ENCODE results near the gene CYP11A1.

- TF ChIP-seq EZH2phosphoT487 (IDR thresholded peaks at IDR 0.05; ENCODE audit: borderline replicate concordance): no peak
- TF ChIP-seq, protein P1, sequence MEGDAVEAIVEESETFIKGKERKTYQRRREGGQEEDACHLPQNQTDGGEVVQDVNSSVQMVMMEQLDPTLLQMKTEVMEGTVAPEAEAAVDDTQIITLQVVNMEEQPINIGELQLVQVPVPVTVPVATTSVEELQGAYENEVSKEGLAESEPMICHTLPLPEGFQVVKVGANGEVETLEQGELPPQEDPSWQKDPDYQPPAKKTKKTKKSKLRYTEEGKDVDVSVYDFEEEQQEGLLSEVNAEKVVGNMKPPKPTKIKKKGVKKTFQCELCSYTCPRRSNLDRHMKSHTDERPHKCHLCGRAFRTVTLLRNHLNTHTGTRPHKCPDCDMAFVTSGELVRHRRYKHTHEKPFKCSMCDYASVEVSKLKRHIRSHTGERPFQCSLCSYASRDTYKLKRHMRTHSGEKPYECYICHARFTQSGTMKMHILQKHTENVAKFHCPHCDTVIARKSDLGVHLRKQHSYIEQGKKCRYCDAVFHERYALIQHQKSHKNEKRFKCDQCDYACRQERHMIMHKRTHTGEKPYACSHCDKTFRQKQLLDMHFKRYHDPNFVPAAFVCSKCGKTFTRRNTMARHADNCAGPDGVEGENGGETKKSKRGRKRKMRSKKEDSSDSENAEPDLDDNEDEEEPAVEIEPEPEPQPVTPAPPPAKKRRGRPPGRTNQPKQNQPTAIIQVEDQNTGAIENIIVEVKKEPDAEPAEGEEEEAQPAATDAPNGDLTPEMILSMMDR (conservative IDR thresholded peaks at IDR 0.05; ENCODE audit: low read length): no peak
Measured at GRCh38 chr15:74364936-74365597, 2.4 kb downstream of the CYP11A1 start.
